ENCODE measurements around the gene P2RX7.

P2RX7 gene

DNA sequence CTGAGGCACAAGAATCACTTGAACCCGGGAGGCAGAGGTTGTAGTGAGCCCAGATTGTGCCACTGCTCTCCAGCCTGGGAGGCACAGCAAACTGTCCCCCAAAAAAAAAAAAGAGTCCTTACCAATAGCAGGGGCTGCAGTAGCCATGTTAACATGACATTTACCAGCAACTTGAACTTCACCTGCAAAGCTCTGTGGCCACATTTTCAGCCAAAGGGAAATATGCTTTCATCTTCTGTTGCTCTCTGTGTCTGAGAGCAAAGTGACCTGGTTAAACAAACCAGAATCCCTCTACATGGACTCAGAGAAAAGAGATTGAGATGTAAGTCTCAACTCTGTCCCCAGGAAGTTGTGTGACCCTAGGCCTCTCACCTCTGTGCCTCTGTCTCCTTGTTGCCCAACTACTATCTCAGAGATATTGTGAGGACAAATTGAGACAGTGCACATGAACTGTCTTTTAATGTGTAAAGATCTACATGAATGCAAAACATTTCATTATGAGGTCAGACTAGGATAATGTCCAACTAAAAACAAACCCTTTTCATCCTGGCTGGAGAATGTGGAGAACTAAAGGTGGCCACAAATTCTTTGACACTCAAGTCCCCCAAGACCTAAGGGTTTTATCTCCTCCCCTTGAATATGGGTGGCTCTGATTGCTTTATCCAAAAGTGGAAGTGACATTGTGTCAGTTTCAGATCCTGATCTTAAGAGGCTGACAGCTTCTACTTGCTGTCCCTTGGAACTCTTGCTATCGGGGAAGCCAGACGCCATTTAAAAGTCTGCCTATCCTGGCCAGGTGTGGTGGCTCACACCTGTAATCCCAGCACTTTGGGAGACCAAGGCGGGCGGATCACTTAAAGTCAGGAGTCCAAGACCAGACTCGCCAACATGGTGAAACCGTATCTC is 52.6 kb downstream of the P2RX7 start:
- TF ChIP-seq, protein P1, sequence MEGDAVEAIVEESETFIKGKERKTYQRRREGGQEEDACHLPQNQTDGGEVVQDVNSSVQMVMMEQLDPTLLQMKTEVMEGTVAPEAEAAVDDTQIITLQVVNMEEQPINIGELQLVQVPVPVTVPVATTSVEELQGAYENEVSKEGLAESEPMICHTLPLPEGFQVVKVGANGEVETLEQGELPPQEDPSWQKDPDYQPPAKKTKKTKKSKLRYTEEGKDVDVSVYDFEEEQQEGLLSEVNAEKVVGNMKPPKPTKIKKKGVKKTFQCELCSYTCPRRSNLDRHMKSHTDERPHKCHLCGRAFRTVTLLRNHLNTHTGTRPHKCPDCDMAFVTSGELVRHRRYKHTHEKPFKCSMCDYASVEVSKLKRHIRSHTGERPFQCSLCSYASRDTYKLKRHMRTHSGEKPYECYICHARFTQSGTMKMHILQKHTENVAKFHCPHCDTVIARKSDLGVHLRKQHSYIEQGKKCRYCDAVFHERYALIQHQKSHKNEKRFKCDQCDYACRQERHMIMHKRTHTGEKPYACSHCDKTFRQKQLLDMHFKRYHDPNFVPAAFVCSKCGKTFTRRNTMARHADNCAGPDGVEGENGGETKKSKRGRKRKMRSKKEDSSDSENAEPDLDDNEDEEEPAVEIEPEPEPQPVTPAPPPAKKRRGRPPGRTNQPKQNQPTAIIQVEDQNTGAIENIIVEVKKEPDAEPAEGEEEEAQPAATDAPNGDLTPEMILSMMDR (IDR thresholded peaks at IDR 0.05; ENCODE audit: control extremely low read depth, extremely low read depth, low read depth, missing control alignments): no peak
- ChIA-PET CTCF (interaction anchor here (1.0 to 1.5 kb wide), 4 partner anchors 10 to 539 kb away, joined by 3 read pairs; no protein-coding TSS in a partner anchor), POLR2A (no interaction called here)
- DNase-seq (ENCODE audit: extremely low spot score): no peak

DNA sequence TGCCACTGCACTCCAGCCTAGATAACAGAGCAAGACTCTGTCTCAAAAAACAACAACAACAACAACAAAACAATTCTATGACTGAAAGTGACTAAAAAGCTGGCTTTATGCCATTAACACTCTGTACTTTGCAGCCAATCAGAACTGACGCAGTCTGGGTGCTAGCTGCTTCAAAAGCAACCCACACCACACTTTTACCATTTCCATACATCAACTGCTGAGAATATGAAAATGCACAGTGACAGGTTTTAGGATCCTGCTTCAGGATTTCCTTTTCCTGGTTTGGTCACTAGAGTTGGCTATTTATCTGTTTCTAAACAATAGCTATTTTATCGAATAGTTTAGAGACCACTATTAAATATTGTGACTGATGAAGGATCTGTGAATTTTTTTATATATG is 54.1 kb downstream of the P2RX7 start:
- ChIA-PET CTCF (interaction anchor here (0.8 to 1.2 kb wide), 3 partner anchors 9 to 19 kb away, joined by 3 read pairs; no protein-coding TSS in a partner anchor), POLR2A (no interaction called here)
- DNase-seq (ENCODE audit: extremely low spot score): no peak
- TF ChIP-seq, protein P1 (IDR thresholded peaks at IDR 0.05; ENCODE audit: control extremely low read depth, extremely low read depth, low read depth, missing control alignments): no peak

DNA sequence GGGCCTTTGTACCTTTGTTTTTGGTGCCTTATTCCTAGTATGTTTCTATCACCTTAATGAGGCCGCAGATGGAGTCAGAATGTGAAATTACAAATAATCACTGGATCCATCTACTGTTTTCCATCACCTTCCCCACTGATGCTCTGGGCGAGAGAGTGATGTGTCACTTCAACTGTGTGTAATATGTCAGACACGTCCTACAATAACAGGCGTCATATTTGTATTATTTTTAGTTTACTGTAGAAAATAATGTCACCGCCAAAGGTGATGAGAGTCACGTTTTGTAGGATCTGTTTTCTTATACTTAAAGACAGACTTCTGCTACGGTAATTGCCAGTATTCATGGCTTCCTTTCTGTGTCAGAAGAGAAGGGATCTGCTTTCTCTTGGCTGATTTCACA is 54.8 kb downstream of the P2RX7 start:
- ChIA-PET CTCF (no interaction called here), POLR2A (no interaction called here)
- DNase-seq (ENCODE audit: extremely low spot score): no peak
- TF ChIP-seq, protein P1 (IDR thresholded peaks at IDR 0.05; ENCODE audit: control extremely low read depth, extremely low read depth, low read depth, missing control alignments): no peak

DNA sequence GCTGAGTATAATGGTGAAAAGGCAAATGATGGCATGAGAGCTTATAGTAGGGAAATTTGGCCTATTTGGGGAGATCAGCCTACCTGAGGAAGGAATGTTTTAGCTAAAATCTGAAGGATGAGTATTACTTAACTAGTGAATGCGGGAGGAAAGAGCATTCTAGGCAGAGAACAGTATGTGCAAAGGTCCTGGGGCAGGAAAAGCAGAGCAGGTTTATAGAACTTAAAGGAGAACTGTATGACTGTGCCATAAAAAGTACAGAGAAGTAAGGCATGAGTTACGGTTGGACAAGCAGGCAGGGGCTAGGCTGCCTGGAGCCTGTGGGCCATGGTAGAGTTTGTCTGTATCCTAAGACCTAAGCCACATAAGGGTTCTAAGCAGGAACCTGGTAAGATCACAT is 55.6 kb downstream of the P2RX7 start:
- ChIA-PET CTCF (no interaction called here), POLR2A (no interaction called here)
- TF ChIP-seq, protein P1 (IDR thresholded peaks at IDR 0.05; ENCODE audit: control extremely low read depth, extremely low read depth, low read depth, missing control alignments): no peak
- no peak for DNase-seq (ENCODE audit: extremely low spot score)

DNA sequence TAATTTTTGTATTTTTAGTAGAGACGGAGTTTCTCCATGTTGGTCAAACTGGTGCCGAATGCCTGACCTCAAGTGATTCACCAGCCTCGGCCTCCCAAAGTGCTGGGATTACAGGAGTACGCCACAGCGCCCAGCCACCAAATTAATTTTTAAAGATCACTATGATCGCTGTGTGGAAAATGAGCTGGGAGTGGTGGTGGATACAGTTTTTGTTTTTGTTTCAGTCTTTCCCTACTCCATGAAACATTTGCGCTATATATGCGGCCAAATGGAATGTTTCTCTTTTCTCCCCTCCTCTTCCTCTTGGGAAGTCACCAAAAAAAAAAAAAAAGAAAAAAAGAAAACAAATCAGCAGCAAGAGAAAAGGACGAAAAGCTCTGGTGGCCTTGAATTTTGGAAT is 56.5 kb downstream of the P2RX7 start:
- CTCF ChIA-PET: interaction anchor here (0.9 kb wide), 1 partner anchor 13 kb away, joined by 3 read pairs; no protein-coding TSS in a partner anchor
- DNase-seq (ENCODE audit: extremely low spot score): no peak
- POLR2A ChIA-PET: no interaction called here
- TF ChIP-seq, protein P1 (IDR thresholded peaks at IDR 0.05; ENCODE audit: control extremely low read depth, extremely low read depth, low read depth, missing control alignments): no peak

DNA sequence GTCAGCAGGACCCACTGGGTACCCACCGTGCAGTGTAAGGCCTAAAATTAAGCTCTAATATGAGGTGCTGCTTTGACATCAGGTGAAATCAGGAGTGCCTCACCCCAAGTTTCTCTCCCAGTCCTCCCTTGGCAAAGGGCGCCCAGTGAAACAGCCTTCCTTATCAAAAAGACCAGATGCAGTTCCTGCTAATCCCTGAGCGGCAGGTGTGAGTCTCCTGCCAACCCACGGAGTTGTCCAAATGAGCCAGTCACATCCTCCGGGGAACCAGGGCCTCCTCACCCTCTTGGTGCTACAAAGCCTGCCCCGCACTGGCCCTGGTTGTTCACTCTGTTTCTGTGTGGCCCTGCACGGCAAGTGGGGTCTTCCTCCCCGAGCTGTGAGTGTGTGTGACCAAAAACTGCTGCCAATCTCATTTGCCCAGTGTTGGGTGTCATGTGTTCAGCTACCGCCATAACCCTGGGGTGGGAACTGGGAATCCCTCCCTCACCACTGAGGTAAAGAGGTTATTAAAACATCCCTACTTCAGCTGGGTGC is 57.0 kb downstream of the P2RX7 start:
- TF ChIP-seq, protein P1 (IDR thresholded peaks at IDR 0.05; ENCODE audit: control extremely low read depth, extremely low read depth, low read depth, missing control alignments): no peak
- DNase-seq (ENCODE audit: extremely low spot score): no peak
- ChIA-PET CTCF (interaction anchor here (0.9 kb wide), 1 partner anchor 13 kb away, joined by 3 read pairs; no protein-coding TSS in a partner anchor), POLR2A (no interaction called here)
